Measurements from ENCODE around the gene ENC1.

The ENC1 gene

GRCh38 chr5:74599148-74599547, 41.4 kb downstream of the ENC1 start:
- DNase-seq = no peak

DNA sequence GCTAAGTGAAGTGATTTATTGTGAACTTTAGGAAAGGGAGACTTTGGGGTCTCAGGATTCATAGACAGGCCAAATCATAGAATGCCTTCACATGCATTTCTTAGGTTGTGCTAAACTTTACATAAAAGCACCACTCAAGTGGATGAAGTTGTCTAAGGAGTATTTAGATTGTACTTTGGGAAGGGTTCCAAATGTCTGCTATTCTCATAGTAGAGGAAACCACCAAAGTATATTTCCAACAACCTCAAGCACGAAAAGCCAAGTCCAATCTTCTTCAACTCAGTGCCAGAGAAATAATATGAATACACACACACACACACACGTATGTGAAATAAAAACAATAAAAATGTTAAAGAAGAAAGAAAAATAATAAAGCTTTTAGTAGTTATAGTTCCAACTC, 41.8 kb downstream of the ENC1 start:
- no peak for DNase-seq

- no peak for DNase-seq
Measured at GRCh38 chr5:74596927-74597326, 43.6 kb downstream of the ENC1 start.

DNA sequence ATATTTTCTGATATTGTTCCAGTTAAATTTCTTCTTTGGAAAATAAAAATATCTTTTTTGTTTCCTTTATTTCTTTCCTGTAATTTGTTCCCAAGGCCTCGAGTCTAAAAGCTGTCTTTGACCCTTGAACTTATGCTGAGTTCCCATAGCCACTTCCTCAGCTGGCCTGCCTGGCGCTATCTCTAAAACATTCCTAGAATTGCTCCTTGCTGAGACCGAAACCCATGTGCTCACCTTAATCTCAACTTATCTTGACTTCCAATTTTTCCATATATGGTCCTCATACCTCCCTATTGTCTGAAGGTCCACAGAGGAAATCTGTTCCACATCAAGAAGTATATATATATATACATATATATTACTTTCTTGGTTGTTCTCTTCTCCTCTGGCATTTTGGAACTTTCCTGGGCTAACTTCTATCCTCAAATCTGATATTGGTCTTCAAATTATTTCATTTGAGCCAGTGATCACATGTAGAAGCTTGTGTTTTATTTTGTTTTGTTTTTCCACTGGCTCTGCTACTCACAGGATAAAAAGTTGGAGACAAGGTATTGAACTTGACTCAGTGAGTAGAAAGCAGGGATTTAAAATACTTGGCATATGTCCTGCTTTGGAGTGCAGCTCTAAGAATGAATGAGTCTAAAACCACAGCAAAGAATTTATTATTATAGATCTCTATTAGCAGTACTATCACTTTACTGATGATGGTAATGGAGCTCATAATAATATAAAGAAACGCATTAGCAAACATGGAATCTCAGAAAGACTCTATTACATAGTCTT, 45.2 kb downstream of the ENC1 start:
- no peak for DNase-seq

GRCh38 chr5:74594137-74595040, 46.1 kb downstream of the ENC1 start:
- DNase-seq = no peak

DNA sequence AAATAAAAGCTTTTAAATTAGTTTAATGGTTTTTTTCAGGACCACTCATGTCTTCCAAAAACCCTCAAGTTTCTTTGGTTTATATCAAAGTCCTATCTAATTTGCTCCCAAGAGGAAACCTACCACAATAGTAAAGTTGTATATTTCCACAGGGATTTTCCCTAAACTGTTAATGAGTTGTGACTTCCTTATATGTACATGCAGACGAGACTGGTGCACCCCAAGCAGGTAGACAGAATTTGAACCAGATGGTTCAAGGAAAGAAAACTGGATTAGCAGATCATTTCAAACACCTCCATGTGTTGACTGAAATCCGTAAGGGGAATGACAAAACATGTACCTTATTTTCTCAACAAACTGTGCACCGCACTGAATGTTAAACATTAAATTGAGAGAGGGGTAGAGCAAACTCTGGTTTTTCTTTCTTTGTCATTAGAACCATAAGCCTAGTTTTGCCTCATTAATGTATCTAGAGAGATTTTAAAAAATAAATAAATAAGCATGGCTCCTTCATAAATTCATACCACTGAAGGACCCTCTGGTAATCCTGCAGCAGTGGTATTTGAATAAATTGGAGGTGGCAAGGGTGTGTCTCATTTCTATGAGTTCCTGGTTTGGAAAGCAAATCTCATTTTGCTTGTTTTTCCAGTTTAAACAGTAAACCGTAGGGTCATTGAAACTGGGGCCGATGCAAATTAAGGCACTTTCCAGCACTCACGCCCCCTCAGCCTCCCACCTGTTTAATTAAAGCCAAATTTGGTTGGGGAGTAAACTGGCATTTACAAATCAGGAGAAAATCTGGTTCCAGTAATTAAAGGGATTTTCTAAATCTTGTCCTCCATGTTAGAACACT, 51.1 kb downstream of the ENC1 start:
- no peak for DNase-seq

GRCh38 chr5:74588415-74588814, 52.1 kb downstream of the ENC1 start:
- no peak for DNase-seq

DNA sequence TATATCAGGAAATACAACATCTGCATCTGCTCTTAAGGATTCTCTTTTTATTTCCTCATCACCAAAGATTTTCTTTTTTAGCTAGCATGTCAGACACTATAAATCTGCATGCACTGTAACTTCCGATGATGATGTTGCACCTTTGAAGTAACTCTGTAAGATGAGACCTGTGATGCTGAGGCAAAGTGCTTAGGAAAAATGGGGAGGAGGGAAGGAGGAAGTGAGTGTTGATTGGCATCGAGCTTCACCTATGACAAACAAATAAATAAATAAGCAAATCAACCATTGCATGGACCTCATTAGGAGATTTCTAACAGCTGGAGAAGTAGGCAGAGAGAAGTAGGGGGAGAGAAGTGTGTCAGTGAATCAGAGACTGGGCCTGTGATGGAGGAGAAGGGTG, 52.6 kb downstream of the ENC1 start:
- no peak for DNase-seq

GRCh38 chr5:74587300-74587699, 53.2 kb downstream of the ENC1 start:
- DNase-seq = no peak

DNA sequence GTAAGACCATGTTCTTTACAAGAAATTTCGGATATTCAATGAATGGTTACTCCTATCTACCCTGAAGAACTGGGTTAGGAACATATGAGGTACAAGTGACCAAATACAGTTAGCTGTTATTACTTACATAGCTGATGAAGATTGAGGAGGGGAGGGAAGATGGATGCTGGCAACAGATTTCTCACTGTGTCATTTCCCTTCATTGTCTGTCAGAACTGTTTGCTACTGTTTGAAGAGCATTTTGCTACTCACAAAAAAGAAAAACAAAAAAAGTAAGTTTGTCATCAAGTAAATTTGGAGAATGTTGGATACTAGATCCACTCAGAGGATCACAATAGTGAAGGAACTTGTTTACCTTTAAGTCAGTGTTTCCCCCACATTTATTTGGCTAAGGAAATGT, 53.7 kb downstream of the ENC1 start:
- DNase-seq = no peak

- DNase-seq = no peak
Measured at GRCh38 chr5:74582853-74583252, 57.7 kb downstream of the ENC1 start.

DNA sequence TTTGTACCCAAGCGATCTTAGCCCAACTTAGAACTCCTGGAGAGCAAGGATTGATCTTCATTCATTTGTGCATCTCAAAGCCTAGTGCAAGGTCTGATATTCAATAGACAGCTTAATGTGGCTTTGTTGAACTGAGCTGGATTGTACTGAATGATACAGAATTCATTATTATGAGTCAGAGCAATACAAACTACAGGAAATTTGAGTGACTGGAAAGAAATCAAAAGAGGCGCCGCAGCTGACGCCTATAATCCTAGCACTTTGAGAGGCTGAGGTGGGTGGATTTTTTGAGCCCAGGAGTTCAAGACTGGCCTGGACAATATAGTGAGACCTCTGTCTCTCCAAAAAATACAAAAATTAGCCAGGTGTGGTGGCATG, 58.6 kb downstream of the ENC1 start:
- no peak for DNase-seq

DNA sequence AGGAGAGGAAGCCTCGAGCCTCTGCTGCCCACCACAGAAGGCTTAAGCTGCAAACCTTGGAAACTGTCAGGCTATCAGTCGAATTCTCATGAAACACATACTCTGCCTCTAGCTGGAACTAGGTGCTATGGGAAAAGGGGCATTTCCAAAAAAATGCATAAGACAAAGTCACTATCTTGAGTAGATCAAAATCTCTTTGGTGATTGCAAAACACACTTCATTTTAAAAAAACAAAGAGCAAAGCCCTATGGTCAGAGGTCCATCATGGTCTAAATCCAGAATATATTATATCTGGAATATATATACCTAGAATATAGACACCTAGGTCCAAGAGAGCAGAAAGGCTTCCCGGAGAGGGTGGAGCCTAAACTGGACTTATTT, 59.8 kb downstream of the ENC1 start:
- DNase-seq = no peak

DNA sequence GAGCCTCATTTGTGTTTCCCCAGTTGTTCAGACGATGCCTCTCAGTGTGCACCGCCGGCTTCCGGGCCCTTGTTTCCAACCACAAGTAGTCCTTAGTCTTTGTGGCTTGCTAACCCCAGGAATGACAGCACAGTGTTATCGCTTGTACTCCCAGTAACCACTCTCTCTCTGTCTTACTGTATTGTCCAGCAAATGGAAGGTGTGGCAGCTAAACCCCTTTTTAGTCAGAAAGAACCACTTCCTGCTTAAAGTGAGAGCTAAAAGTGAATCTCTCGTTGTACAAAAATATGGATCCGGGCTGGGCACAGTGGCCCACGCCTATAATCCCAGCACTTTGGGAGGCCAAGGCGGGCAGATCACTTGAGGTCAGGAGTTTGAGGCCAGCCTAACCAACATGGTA, 61.3 kb downstream of the ENC1 start:
- peak; percentile 79 for DNase-seq

DNA sequence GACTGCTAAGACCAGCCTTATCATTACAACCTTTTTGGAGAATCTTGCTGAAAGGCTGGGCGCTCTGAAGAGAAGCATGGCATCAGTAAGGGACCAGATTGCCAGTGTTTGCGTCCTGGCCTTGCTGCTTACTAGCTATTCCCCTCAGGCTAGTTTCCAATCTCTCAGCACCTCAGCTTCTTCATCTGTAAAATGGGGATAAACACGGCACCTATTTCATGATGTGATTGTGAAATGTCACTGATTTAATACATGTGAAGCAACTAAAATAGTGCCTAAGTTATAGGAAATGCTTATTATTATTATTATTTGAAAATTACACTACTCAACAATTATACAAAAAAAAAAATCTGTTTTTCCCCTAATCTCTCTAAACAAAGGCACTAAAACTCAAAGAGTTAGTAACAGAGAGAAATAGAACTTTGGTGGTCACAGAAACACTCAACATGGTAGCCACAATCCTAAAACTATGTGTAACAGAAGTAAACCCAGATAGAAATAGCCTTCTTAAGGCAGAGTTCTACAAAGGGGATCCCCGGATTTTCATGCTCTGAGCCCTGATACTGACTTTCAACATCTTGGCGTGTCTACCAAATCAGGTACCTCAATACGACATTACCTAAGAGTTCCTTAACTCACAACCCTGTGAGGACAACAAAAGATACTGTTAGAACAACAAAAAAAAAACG, 62.0 kb downstream of the ENC1 start:
- no peak for DNase-seq

All from stimulated activated CD4-positive, alpha-beta T cell treated with anti-CD3 and anti-CD28 coated beads, Interleukin-15, amount 100 ng/mL, for 24 hours (primary cell).